GM12865 (cell line): Measurements from ENCODE around the gene ST3GAL4.

ENCODE experiments used
- DNase-seq: peaks from one replicate; pipeline ENCODE4 v3.0.0; 2010; ENCODE audit warnings: low read depth
- H3K4me3 ChIP-seq: 2 replicates; pipeline ENCODE4 v1.5.1; 2011; ENCODE audit warnings: mild to moderate bottlenecking, low read depth, low read length, control low read depth
- TF ChIP-seq, protein P1 (sequence below): IDR thresholded peaks from 2 replicates; pipeline ENCODE4 v1.5.1; 2011; ENCODE audit warnings: low read length, control low read depth, low read depth, inconsistent platforms; ENCODE audit not compliant: insufficient read depth; ENCODE audit errors: missing control alignments

ST3GAL4 gene

DNA sequence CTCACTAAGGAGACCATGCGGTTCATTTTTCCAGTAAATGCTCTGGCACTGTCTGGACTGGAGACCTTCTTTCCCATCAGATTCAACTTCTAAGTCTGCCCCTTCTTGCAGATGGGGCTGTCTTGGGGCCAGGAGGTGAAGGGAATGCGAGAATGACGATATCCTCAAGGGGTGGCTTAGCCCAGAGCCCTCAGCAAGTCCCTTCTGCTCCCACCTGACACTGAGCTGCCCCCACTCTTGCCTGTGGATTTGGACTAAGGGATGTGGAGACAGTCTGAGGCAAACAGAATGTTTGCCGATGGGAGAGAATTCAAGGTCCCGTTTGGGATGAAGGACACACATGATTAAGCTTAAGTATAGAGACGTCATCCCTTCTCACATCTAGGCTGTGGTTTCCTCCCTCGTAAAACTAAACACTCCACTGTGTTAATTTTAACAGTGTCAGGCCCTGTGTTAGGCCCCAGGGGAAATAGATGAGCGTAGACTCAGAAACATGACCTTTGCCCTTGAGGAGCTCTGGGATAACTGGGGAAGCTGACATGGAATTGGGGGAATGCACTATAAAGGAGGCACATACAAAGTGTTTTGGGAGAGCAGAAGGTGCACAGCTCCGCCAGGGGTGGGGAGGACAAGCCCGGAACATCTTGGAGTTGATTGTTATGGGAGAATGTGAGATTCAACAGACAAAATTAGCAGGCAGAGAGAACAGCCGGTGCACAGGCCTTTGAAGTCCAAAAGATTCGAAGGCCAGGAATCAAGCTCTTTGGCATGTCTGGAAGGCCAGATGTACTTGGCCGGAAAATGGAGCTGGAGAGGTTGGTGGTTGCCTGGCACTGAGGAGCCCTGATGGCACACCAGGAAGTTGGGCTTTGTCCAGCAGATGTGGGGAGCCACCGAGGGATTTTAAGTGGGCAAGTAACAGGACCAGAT is 71.6 kb downstream of the ST3GAL4 start:
- H3K4me3 ChIP-seq, result no peak overlapping the region
- peak; percentile 22 for DNase-seq
- TF ChIP-seq, protein P1, sequence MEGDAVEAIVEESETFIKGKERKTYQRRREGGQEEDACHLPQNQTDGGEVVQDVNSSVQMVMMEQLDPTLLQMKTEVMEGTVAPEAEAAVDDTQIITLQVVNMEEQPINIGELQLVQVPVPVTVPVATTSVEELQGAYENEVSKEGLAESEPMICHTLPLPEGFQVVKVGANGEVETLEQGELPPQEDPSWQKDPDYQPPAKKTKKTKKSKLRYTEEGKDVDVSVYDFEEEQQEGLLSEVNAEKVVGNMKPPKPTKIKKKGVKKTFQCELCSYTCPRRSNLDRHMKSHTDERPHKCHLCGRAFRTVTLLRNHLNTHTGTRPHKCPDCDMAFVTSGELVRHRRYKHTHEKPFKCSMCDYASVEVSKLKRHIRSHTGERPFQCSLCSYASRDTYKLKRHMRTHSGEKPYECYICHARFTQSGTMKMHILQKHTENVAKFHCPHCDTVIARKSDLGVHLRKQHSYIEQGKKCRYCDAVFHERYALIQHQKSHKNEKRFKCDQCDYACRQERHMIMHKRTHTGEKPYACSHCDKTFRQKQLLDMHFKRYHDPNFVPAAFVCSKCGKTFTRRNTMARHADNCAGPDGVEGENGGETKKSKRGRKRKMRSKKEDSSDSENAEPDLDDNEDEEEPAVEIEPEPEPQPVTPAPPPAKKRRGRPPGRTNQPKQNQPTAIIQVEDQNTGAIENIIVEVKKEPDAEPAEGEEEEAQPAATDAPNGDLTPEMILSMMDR, result no peak

DNA sequence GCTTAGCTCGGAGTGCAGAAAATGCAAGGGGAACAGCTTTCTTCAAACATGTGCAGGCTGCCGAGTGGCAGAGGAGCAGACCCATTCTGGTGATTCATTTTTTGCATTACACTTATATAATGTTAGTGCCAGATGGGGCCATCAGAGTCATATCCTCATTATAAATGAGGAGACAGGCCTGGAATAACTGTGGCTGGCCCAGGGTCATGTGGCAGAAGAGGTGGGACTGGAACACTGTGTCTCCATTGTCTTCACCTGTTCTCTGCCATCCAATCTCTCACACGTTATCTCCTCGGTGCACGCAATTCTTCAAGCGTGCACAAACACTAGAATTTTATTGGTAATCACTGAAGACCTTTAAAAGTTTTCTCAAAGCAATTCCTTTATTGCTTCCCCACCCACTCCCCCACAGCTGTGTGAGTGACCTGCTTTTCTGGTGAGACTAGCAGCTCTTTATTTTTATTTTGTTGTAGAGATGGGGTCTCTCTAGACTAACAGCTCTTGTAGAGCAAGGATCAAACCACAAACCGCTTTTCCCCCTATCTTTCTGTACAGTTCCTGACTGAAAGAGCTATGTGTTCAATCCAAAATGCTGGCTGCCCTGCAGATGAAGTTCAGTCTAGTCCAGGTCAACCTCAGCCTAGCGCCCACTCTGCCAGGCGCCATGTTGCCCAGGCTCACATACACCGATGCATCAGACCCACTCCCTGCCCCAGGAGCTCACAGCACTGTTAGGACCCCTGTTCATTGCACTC is 75.3 kb downstream of the ST3GAL4 start:
- H3K4me3 ChIP-seq, result no peak overlapping the region
- TF ChIP-seq, protein P1, result no peak
- DNase-seq, result no peak

DNA sequence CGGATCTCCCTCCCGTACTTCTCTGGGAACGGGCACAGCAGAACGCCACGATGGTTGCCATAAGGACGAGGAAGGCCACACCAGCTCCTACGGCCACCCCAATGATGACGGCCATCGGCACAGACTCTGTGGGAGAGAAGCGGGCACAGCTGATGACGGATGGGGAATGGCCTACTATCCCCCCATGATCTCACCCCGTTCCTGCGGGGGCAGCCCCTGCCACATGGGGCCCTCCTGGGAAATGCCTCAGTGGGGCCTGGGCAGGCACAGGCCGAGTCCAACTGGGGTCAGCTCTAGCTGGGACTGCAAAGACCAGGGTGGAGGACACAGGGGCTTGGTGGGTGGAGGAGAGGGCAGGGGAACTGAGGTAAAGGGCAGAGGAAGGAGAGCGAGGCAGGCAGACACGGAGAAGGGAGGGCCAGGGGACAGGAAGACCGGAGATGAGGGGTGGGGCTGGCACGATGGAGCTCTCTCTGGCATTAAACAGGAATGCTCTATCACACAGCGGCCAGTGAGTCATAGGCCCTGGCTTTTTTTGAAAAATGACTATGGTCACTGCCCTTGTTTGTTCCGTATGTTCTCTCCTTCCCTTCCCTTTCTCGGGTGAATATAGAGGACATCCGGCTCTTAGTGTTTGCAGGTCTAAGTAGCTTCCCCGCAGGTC is 76.0 kb downstream of the ST3GAL4 start:
- no peak for DNase-seq
- H3K4me3 ChIP-seq, result no peak overlapping the region
- TF ChIP-seq, protein P1, result no peak

DNA sequence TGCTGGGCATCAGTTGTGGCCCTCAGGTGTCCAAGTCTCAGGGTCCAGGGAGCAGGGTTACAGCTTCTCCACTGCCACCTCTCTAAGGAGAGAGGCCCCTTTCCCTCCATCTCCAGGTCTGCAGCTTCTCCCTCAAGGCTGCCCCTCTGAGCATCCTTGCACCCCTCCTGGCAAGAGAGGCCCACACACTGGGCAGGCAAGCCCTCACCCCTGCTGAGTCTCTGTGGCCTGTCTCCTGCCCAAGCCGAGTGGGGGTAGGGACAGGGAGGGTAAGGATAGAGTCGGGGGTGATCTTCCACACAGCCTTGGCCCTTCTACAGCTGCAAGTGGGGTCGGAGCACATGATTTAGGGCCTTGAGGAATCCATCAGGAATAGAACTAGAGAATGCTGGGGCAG is 76.6 kb downstream of the ST3GAL4 start:
- H3K4me3 ChIP-seq, result no peak overlapping the region
- DNase-seq, result no peak
- TF ChIP-seq, protein P1, result no peak

DNA sequence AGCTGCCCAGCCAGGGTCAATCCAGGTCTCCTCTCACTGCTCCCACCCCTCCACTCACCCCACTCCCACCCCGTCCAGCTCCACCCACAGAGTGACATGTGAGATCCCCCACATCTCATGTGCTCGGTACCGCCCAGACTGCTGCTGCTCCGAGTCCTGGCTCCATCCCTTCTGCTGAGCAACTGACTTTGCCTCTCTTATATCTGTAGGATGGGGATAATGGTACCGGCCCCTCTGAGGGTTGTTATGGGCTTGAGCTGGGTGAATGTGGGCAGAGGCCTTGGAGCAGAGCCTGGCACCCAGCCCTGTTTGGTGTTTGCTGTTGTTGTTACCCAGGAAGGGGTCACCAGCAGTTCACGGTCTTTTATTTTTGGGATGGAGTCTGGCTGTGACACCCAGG is 77.0 kb downstream of the ST3GAL4 start:
- no peak overlapping the region for H3K4me3 ChIP-seq
- TF ChIP-seq, protein P1, result no peak
- no peak for DNase-seq

DNA sequence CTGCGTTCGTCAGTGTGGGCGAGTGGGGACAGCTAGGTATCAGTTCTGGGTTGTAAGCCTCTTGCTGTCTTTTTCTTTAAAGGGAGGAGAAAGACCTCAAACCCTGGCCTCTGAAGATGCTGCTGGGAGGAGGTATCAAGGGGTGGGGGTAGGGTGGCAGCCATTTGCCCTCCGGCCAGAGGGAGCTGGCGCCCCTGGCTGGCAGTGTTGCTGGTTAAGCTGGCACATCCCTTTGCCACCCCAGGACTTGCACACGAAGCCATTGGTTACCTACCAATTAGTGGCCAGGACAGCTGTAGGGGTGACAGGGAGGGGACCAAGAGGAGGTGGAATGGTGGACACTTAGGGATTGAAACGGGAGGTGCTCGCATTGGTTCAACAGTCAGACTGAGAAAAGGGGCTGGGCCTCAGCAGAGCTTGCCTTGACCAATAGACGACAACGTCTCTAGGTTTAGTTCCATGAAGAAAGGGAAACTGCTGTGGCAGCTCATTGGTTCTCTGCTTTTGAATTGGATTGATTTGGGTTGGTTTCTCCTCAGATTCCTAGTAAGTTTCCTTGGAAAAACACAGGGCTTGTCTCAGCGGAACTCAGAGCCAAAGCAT is 77.9 kb downstream of the ST3GAL4 start:
- TF ChIP-seq, protein P1, result no peak
- DNase-seq, result peak; percentile 44
- H3K4me3 ChIP-seq, result no peak overlapping the region
